Uterus (tissue), 2 donors: Measurements from ENCODE around the gene DUS4L.

ENCODE experiments used
- CTCF ChIP-seq, 4 experiments: fragments of 200-600 bp in 2 of 4; fragments of 450-650 bp in 2 of 4; sonication (generic) in 2 of 4; IDR thresholded peaks; one replicate each; pipeline ENCODE4 v1.5.1; 2016 to 2019; ENCODE audit warnings: antibody characterized with exemption in 4 of 4, mild to moderate bottlenecking in 2 of 4, moderate library complexity in 1 of 4
- POLR2A ChIP-seq, 2 donors: fragments of 450-650 bp; IDR thresholded peaks; one replicate each; pipeline ENCODE4 v1.6.1; 2016; ENCODE audit warnings: antibody characterized with exemption in 2 of 2, mild to moderate bottlenecking in 1 of 2, moderate library complexity in 1 of 2

GRCh38 chr7:107605218-107605815 lies 41.5 kb downstream of the DUS4L start:
- TF ChIP-seq CTCF (IDR thresholded peaks at IDR 0.05) (no peak), POLR2A (IDR thresholded peaks at IDR 0.05) (no peak)
